ENCODE results near the gene SLC16A10.
"Not testable (repeated sequence)": the region's sequence is repeated elsewhere in the genome, so short reads cannot be mapped to it uniquely, and the experiment has no call there.

The SLC16A10 gene

GRCh38 chr6:111189666-111190210, 102.4 kb downstream of the SLC16A10 start:
- not testable (repeated sequence) for DNase-seq

- no peak for DNase-seq
These were observed 103.3 kb downstream of the SLC16A10 start for GRCh38 chr6:111190637-111191036.

GRCh38 chr6:111191136-111191535, 103.8 kb downstream of the SLC16A10 start:
- DNase-seq = not testable (repeated sequence)

GRCh38 chr6:111192911-111193555, 105.7 kb downstream of the SLC16A10 start:
- no peak for DNase-seq

- no peak for DNase-seq
These were observed 108.4 kb downstream of the SLC16A10 start for GRCh38 chr6:111195656-111196055.

GRCh38 chr6:111198841-111199240, 111.5 kb downstream of the SLC16A10 start:
- DNase-seq = no peak

- no peak for DNase-seq
These were observed 112.6 kb downstream of the SLC16A10 start for GRCh38 chr6:111199935-111200334.

- no peak for DNase-seq
These were observed 113.3 kb downstream of the SLC16A10 start for GRCh38 chr6:111200350-111201243.

GRCh38 chr6:111201244-111201554, 113.9 kb downstream of the SLC16A10 start:
- DNase-seq = no peak

- no peak for DNase-seq
These were observed 114.5 kb downstream of the SLC16A10 start for GRCh38 chr6:111201764-111202163.

- not testable (repeated sequence) for DNase-seq
These were observed 116.2 kb downstream of the SLC16A10 start for GRCh38 chr6:111203539-111203938.

- no peak for DNase-seq
These were observed 117.0 kb downstream of the SLC16A10 start for GRCh38 chr6:111204305-111204704.

- DNase-seq = no peak
These were observed 117.6 kb downstream of the SLC16A10 start for GRCh38 chr6:111204881-111205280.

- DNase-seq = no peak
These were observed 118.2 kb downstream of the SLC16A10 start for GRCh38 chr6:111205502-111205901.

- DNase-seq = no peak
These were observed 120.0 kb downstream of the SLC16A10 start for GRCh38 chr6:111207141-111207858.

- DNase-seq = no peak
These were observed 121.6 kb downstream of the SLC16A10 start for GRCh38 chr6:111208933-111209332.

- no peak for DNase-seq
These were observed 123.0 kb downstream of the SLC16A10 start for GRCh38 chr6:111210194-111210728.

- DNase-seq = no peak
These were observed 124.2 kb downstream of the SLC16A10 start for GRCh38 chr6:111211411-111212030.

GRCh38 chr6:111212625-111213024, 125.3 kb downstream of the SLC16A10 start:
- no peak for DNase-seq

GRCh38 chr6:111215131-111215530, 127.8 kb downstream of the SLC16A10 start:
- DNase-seq = no peak

GRCh38 chr6:111219785-111220184, 132.5 kb downstream of the SLC16A10 start:
- DNase-seq = no peak

GRCh38 chr6:111220383-111221031, 133.2 kb downstream of the SLC16A10 start:
- no peak for DNase-seq

Measured in activated CD4-positive, alpha-beta T cell treated with anti-CD3 and anti-CD28 coated beads, Interleukin-2, amount 50 U/mL, for 1 hour (primary cell).